Stimulated activated naive B cell treated with anti-CD40 and anti-IgM and Interleukin-4, amounts not matched to agents 10 μg/mL and 1 μg/mL and 100 μg/mL, for 72 hours (primary cell): Measurements from ENCODE around the gene USHBP1.
A peak's percentile ranks its signal among the peaks of the same experiment; 100 is the strongest.

Experiments
- ATAC-seq, 2 donors: fragments of 150-1000 bp; cut with Tn5 transposase; replicated peaks; 2 replicates each; pipeline ENCODE4 v1.10.0; 2021; ENCODE audit warnings: moderate library complexity in 1 of 2
- DNase-seq: peaks from one replicate; pipeline ENCODE4 v3.0.0; 2021
- H3K27ac Mint-ChIP-seq: one replicate; pipeline ENCODE4 v1.8.0; 2022; ENCODE audit warnings: mild to moderate bottlenecking, mixed read lengths
- H3K27me3 Mint-ChIP-seq, 2 donors: one replicate each; pipeline ENCODE4 v1.8.0; 2022; ENCODE audit warnings: mixed read lengths in 2 of 2
- H3K36me3 Mint-ChIP-seq, 2 donors: one replicate each; pipeline ENCODE4 v1.8.0; 2022; ENCODE audit warnings: mixed read lengths in 2 of 2, mild to moderate bottlenecking in 1 of 2
- H3K4me1 Mint-ChIP-seq, 2 donors: one replicate each; pipeline ENCODE4 v1.8.0; 2022; ENCODE audit warnings: mixed read lengths in 2 of 2, mild to moderate bottlenecking in 1 of 2
- H3K4me3 Mint-ChIP-seq, 2 donors: one replicate each; pipeline ENCODE4 v1.8.0; 2022; ENCODE audit warnings: mild to moderate bottlenecking in 2 of 2, mixed read lengths in 2 of 2, moderate library complexity in 1 of 2
- H3K9me3 Mint-ChIP-seq, 2 donors: one replicate each; pipeline ENCODE4 v1.8.0; 2022; ENCODE audit warnings: mixed read lengths in 2 of 2, mild to moderate bottlenecking in 1 of 2

The USHBP1 gene

GRCh38 chr19:17264641-17264979 lies at the start of gene USHBP1:
USHBP1 (minus strand) TSS chr19:17264745; CDS start chr19:17264299, 446 bp downstream.
- no peak for DNase-seq
- peaks cover 0 to 4% of the 10 kb centered on the region in 2 donors for H3K27me3 Mint-ChIP-seq
- H3K4me3 Mint-ChIP-seq, result no peak within 1 kb of the TSS
- H3K4me1 Mint-ChIP-seq, result peaks cover 12 to 18% of the 10 kb centered on the region in 2 donors
- ATAC-seq, result no peak
- peak within 1 kb of the TSS; percentile 52 for H3K27ac Mint-ChIP-seq
- peaks cover 4 to 7% of the 10 kb centered on the region in 2 donors for H3K9me3 Mint-ChIP-seq
- H3K36me3 Mint-ChIP-seq, result peaks cover 3 to 5% of the 10 kb centered on the region in 2 donors

GRCh38 chr19:17314007-17314593 lies 49.6 kb upstream of the USHBP1 start:
- Mint-ChIP-seq H3K4me3 (no peak overlapping the region), H3K36me3 (peaks cover 32 to 34% of the 10 kb centered on the region in 2 donors), H3K4me1 (peaks cover 18 to 34% of the 10 kb centered on the region in 2 donors), H3K27ac (no peak overlapping the region), H3K9me3 (no peaks in the 10 kb centered on the region), H3K27me3 (no peaks in the 10 kb centered on the region)
- ATAC-seq (no peak), DNase-seq (no peak)

- no peaks in the 10 kb centered on the region for H3K27me3 Mint-ChIP-seq
- H3K4me1 Mint-ChIP-seq, result peaks cover 24 to 45% of the 10 kb centered on the region in 2 donors
- no peak overlapping the region for H3K27ac Mint-ChIP-seq
- H3K36me3 Mint-ChIP-seq, result peaks cover 32 to 34% of the 10 kb centered on the region in 2 donors
- DNase-seq (no peak), ATAC-seq (no peak)
- no peaks in the 10 kb centered on the region for H3K9me3 Mint-ChIP-seq
- H3K4me3 Mint-ChIP-seq, result no peak overlapping the region
Measured at GRCh38 chr19:17312189-17313113, 47.9 kb upstream of the USHBP1 start.

GRCh38 chr19:17311455-17312188 lies 47.1 kb upstream of the USHBP1 start:
- Mint-ChIP-seq H3K4me1 (peaks cover 26 to 49% of the 10 kb centered on the region in 2 donors), H3K27ac (no peak overlapping the region), H3K27me3 (no peaks in the 10 kb centered on the region), H3K4me3 (peak overlapping the region in 1 of 2 donors; percentile 23), H3K36me3 (peaks cover 31 to 32% of the 10 kb centered on the region in 2 donors), H3K9me3 (no peaks in the 10 kb centered on the region)
- DNase-seq (no peak), ATAC-seq (no peak)

- H3K27ac Mint-ChIP-seq, result peak overlapping the region; percentile 98
- no peaks in the 10 kb centered on the region for H3K27me3 Mint-ChIP-seq
- H3K36me3 Mint-ChIP-seq, result peaks cover 21 to 24% of the 10 kb centered on the region in 2 donors
- DNase-seq, result no peak
- no peaks in the 10 kb centered on the region for H3K9me3 Mint-ChIP-seq
- peak overlapping the region; percentile 93 to 99 for H3K4me3 Mint-ChIP-seq
- peaks cover 29 to 45% of the 10 kb centered on the region in 2 donors for H3K4me1 Mint-ChIP-seq
- ATAC-seq, result no peak
Measured at GRCh38 chr19:17309965-17310461, 45.5 kb upstream of the USHBP1 start.

- Mint-ChIP-seq H3K4me1 (peaks cover 33 to 50% of the 10 kb centered on the region in 2 donors), H3K9me3 (no peaks in the 10 kb centered on the region), H3K36me3 (peaks cover 18 to 24% of the 10 kb centered on the region in 2 donors), H3K27ac (peak within 1 kb of the TSS; percentile 98), H3K27me3 (no peaks in the 10 kb centered on the region), H3K4me3 (peak within 1 kb of the TSS; percentile 93 to 99)
- ATAC-seq, result peak; percentile 76 to 79
- peak; percentile 99 for DNase-seq
Measured at GRCh38 chr19:17309198-17309964, 44.8 kb upstream of the USHBP1 start, which contains the start of gene DDA1. DDA1 (plus strand) TSS chr19:17309563; CDS start chr19:17309655, 92 bp downstream.

GRCh38 chr19:17307876-17308377 lies 43.4 kb upstream of the USHBP1 start:
- H3K27ac Mint-ChIP-seq, result peak overlapping the region; percentile 22
- H3K9me3 Mint-ChIP-seq, result no peaks in the 10 kb centered on the region
- H3K36me3 Mint-ChIP-seq, result peaks cover 10 to 13% of the 10 kb centered on the region in 2 donors

GRCh38 chr19:17306285-17306714 lies 41.8 kb upstream of the USHBP1 start:
- peak overlapping the region; percentile 90 to 95 for H3K4me3 Mint-ChIP-seq
- peaks cover 41 to 57% of the 10 kb centered on the region in 2 donors for H3K4me1 Mint-ChIP-seq
- H3K9me3 Mint-ChIP-seq, result no peaks in the 10 kb centered on the region
- no peak for ATAC-seq
- H3K27me3 Mint-ChIP-seq, result no peaks in the 10 kb centered on the region
- peak overlapping the region; percentile 96 for H3K27ac Mint-ChIP-seq
- DNase-seq, result no peak
- H3K36me3 Mint-ChIP-seq, result peaks cover 3 to 4% of the 10 kb centered on the region in 2 donors

More at GRCh38 chr19:17307876-17308377, 43.4 kb upstream of the USHBP1 start:
- no peak for ATAC-seq
- H3K4me1 Mint-ChIP-seq, result peaks cover 39 to 59% of the 10 kb centered on the region in 2 donors
- no peak for DNase-seq
- peak overlapping the region in 1 of 2 donors; percentile 11 for H3K4me3 Mint-ChIP-seq
- H3K27me3 Mint-ChIP-seq, result no peaks in the 10 kb centered on the region

- DNase-seq, result peak; percentile 98
- peak; percentile 78 to 81 for ATAC-seq
- Mint-ChIP-seq H3K36me3 (peaks cover 1 to 3% of the 10 kb centered on the region in 2 donors), H3K9me3 (no peaks in the 10 kb centered on the region), H3K27ac (peak within 1 kb of the TSS; percentile 96), H3K4me3 (peak within 1 kb of the TSS; percentile 90 to 95), H3K27me3 (no peaks in the 10 kb centered on the region), H3K4me1 (peaks cover 40 to 51% of the 10 kb centered on the region in 2 donors)
Measured at GRCh38 chr19:17305517-17306284, 41.2 kb upstream of the USHBP1 start, which contains the start of gene MRPL34. MRPL34 (plus strand) TSS chr19:17305872; CDS start chr19:17305893, 21 bp downstream.

GRCh38 chr19:17305216-17305516 lies 40.6 kb upstream of the USHBP1 start:
- H3K9me3 Mint-ChIP-seq, result no peaks in the 10 kb centered on the region
- no peak for ATAC-seq
- no peaks in the 10 kb centered on the region for H3K27me3 Mint-ChIP-seq
- H3K36me3 Mint-ChIP-seq, result peaks cover 1 to 3% of the 10 kb centered on the region in 2 donors
- DNase-seq, result no peak
- H3K27ac Mint-ChIP-seq, result peak overlapping the region; percentile 96
- peak overlapping the region; percentile 90 to 95 for H3K4me3 Mint-ChIP-seq
- peaks cover 35 to 45% of the 10 kb centered on the region in 2 donors for H3K4me1 Mint-ChIP-seq

GRCh38 chr19:17304386-17305215 lies 40.1 kb upstream of the USHBP1 start:
- no peak for DNase-seq
- Mint-ChIP-seq H3K4me1 (peaks cover 34 to 43% of the 10 kb centered on the region in 2 donors), H3K27ac (peak overlapping the region; percentile 96), H3K9me3 (no peaks in the 10 kb centered on the region), H3K27me3 (no peaks in the 10 kb centered on the region), H3K4me3 (peak overlapping the region; percentile 54 to 95), H3K36me3 (peaks cover 1 to 3% of the 10 kb centered on the region in 2 donors)
- no peak for ATAC-seq

- H3K27ac Mint-ChIP-seq, result peak overlapping the region; percentile 68
- ATAC-seq (no peak), DNase-seq (no peak)
- peaks cover 31 to 40% of the 10 kb centered on the region in 2 donors for H3K4me1 Mint-ChIP-seq
- peaks cover 0 to under 1% of the 10 kb centered on the region in 2 donors for H3K36me3 Mint-ChIP-seq
- peak overlapping the region; percentile 72 to 81 for H3K4me3 Mint-ChIP-seq
- H3K27me3 Mint-ChIP-seq, result no peaks in the 10 kb centered on the region
- H3K9me3 Mint-ChIP-seq, result no peaks in the 10 kb centered on the region
Measured at GRCh38 chr19:17303940-17304267, 39.4 kb upstream of the USHBP1 start.
